NB4 (cell line): Measurements from ENCODE around the gene MAP3K15.

Experiments used
- DNase-seq: peaks from one replicate; pipeline ENCODE4 v3.0.0; 2010; ENCODE audit warnings: low read depth
- H3K4me3 ChIP-seq: one replicate; pipeline ENCODE4 v1.5.1; 2011; ENCODE audit warnings: mild to moderate bottlenecking, low read depth, low read length, moderate library complexity
- CTCF ChIP-seq: IDR thresholded peaks from one replicate; pipeline ENCODE4 v1.5.1; 2012; ENCODE audit warnings: low read depth, low read length
- MAX ChIP-seq: IDR thresholded peaks from 2 replicates; pipeline ENCODE4 v1.6.1; 2011; ENCODE audit warnings: low read depth, low read length
- MYC ChIP-seq: IDR thresholded peaks from 2 replicates; pipeline ENCODE4 v1.6.1; 2011; ENCODE audit warnings: low read depth, low read length
- POLR2A ChIP-seq: IDR thresholded peaks from 2 replicates; pipeline ENCODE4 v1.6.1; 2011; ENCODE audit warnings: mild to moderate bottlenecking; ENCODE audit not compliant: insufficient read length; ENCODE audit errors: extremely low read depth

The MAP3K15 gene

GRCh38 chrX:19344661-19345060 is 170.6 kb downstream of the MAP3K15 start:
- DNase-seq = peak; percentile 26
- peak overlapping the region; percentile 83 for H3K4me3 ChIP-seq
- TF ChIP-seq MYC (no peak), POLR2A (no peak), CTCF (no peak), MAX (no peak)

GRCh38 chrX:19343535-19344408 is 171.5 kb downstream of the MAP3K15 start, which contains the start of gene PDHA1:
TSS of gene PDHA1 (plus strand) at chrX:19343927. CDS start at chrX:19344038, 111 bp downstream.
- peak within 1 kb of the TSS; percentile 83 for H3K4me3 ChIP-seq
- TF ChIP-seq MAX = 0 out of 2 replicates have a peak, but pooled peaks have one; percentile 19
- peak; percentile 51; the same call in 1 of the 2 replicates for TF ChIP-seq MYC
- TF ChIP-seq POLR2A = peak; percentile 68
- TF ChIP-seq CTCF = no peak
- DNase-seq = peak; percentile 94

- H3K4me3 ChIP-seq = peak overlapping the region; percentile 71
- TF ChIP-seq MAX (no peak), POLR2A (no peak), CTCF (no peak), MYC (no peak)
- DNase-seq = no peak
Observed at GRCh38 chrX:19343085-19343534, 172.2 kb downstream of the MAP3K15 start.

GRCh38 chrX:19342331-19342906 is 172.9 kb downstream of the MAP3K15 start:
- no peak for TF ChIP-seq CTCF
- TF ChIP-seq MAX = no peak
- no peak for TF ChIP-seq MYC
- no peak for TF ChIP-seq POLR2A
- H3K4me3 ChIP-seq = no peak overlapping the region
- DNase-seq = peak; percentile 15

GRCh38 chrX:19334945-19335626 is 180.2 kb downstream of the MAP3K15 start:
- H3K4me3 ChIP-seq = no peak overlapping the region
- TF ChIP-seq CTCF = peak; percentile 72
- TF ChIP-seq MAX = no peak
- no peak for TF ChIP-seq POLR2A
- no peak for TF ChIP-seq MYC
- DNase-seq = peak; percentile 82
